SK-N-MC (cell line): ENCODE measurements around the gene ARTN.

Source experiments
- DNase-seq: peaks from one replicate; pipeline ENCODE4 v3.0.0-alpha.2; 2011; ENCODE audit warnings: low read depth, low spot score
- H3K27ac ChIP-seq: fragments of 200-600 bp; sonication (generic); 2 replicates; pipeline ENCODE4 v1.5.1; 2016; ENCODE audit warnings: mixed run types
- H3K36me3 ChIP-seq: fragments of 200-600 bp; sonication (generic); 2 replicates; pipeline ENCODE4 v1.6.1; 2017; ENCODE audit warnings: antibody characterized with exemption, low read length, mixed read lengths; ENCODE audit not compliant: insufficient read depth
- H3K4me3 ChIP-seq: fragments of 200-600 bp; sonication (generic); 2 replicates; pipeline ENCODE4 v1.5.1; 2016
- H3K9ac ChIP-seq: fragments of 200-600 bp; sonication (generic); 2 replicates; pipeline ENCODE4 v1.8.0; 2017; ENCODE audit warnings: mixed run types, mixed read lengths; ENCODE audit not compliant: insufficient read length
- H3K9me3 ChIP-seq: fragments of 200-600 bp; sonication (generic); 2 replicates; pipeline ENCODE4 v1.6.1; 2017; ENCODE audit warnings: low read depth, mild to moderate bottlenecking, antibody characterized with exemption, low read length, moderate library complexity, mixed read lengths
- EZH2 ChIP-seq: fragments of 200-600 bp; sonication (generic); IDR thresholded peaks from one replicate; pipeline ENCODE4 v1.6.1; 2017; ENCODE audit warnings: antibody characterized with exemption
- FOXP2 ChIP-seq: optimal IDR thresholded peaks from 2 replicates; pipeline ENCODE3; 2011; ENCODE audit warnings: mild to moderate bottlenecking, moderate library complexity; ENCODE audit not compliant: insufficient read depth; ENCODE audit errors: extremely low read length, control extremely low read depth
- POLR2AphosphoS5 ChIP-seq: IDR thresholded peaks from 2 replicates; pipeline ENCODE4 v1.6.1; 2012; ENCODE audit warnings: mild to moderate bottlenecking, low read depth, low read length, borderline replicate concordance

ARTN gene

GRCh38 chr1:43949678-43950077 is 16.1 kb downstream of the ARTN start:
- Histone ChIP-seq H3K9me3 (no peaks in the 10 kb centered on the region), H3K36me3 (peaks cover 10% of the 10 kb centered on the region), H3K9ac (no peak overlapping the region), H3K27ac (no peak overlapping the region), H3K4me3 (no peak overlapping the region)
- no peak for TF ChIP-seq FOXP2
- no peak for TF ChIP-seq POLR2AphosphoS5
- TF ChIP-seq EZH2, result no peak
- no peak for DNase-seq

- no peak overlapping the region for H3K4me3 ChIP-seq
- no peaks in the 10 kb centered on the region for H3K9me3 ChIP-seq
- DNase-seq, result no peak
- TF ChIP-seq FOXP2 (no peak), POLR2AphosphoS5 (no peak; the same call in 1 of the 2 replicates), EZH2 (no peak)
- H3K27ac ChIP-seq, result no peak overlapping the region
- no peak overlapping the region for H3K9ac ChIP-seq
- peaks cover 10% of the 10 kb centered on the region for H3K36me3 ChIP-seq
Measured at GRCh38 chr1:43951021-43951985, 17.7 kb downstream of the ARTN start.

GRCh38 chr1:43952731-43953346 is 19.2 kb downstream of the ARTN start:
- Histone ChIP-seq H3K9ac (no peak overlapping the region), H3K4me3 (no peak overlapping the region), H3K36me3 (peaks cover 10% of the 10 kb centered on the region), H3K9me3 (no peaks in the 10 kb centered on the region), H3K27ac (no peak overlapping the region)
- no peak for TF ChIP-seq EZH2
- no peak for TF ChIP-seq POLR2AphosphoS5
- TF ChIP-seq FOXP2, result no peak
- no peak for DNase-seq

GRCh38 chr1:43953361-43953760 is 19.8 kb downstream of the ARTN start:
- no peak for DNase-seq
- TF ChIP-seq FOXP2 (no peak), POLR2AphosphoS5 (no peak), EZH2 (no peak)
- Histone ChIP-seq H3K9ac (no peak overlapping the region), H3K4me3 (no peak overlapping the region), H3K9me3 (no peaks in the 10 kb centered on the region), H3K36me3 (peaks cover 10% of the 10 kb centered on the region), H3K27ac (no peak overlapping the region)

GRCh38 chr1:43954036-43954435 is 20.4 kb downstream of the ARTN start:
- Histone ChIP-seq H3K9me3 (no peaks in the 10 kb centered on the region), H3K4me3 (no peak overlapping the region), H3K27ac (no peak overlapping the region), H3K9ac (no peak overlapping the region), H3K36me3 (peaks cover 10% of the 10 kb centered on the region)
- no peak for TF ChIP-seq POLR2AphosphoS5
- no peak for TF ChIP-seq FOXP2
- TF ChIP-seq EZH2, result no peak
- DNase-seq, result no peak

GRCh38 chr1:43956234-43956633 is 22.6 kb downstream of the ARTN start:
- Histone ChIP-seq H3K36me3 (no peaks in the 10 kb centered on the region; the same call in 1 of the 2 replicates), H3K27ac (no peak overlapping the region), H3K4me3 (no peak overlapping the region), H3K9ac (no peak overlapping the region), H3K9me3 (no peaks in the 10 kb centered on the region)
- no peak for DNase-seq
- TF ChIP-seq EZH2 (no peak), POLR2AphosphoS5 (no peak), FOXP2 (no peak)

- Histone ChIP-seq H3K27ac (no peak overlapping the region), H3K4me3 (no peak overlapping the region), H3K9ac (no peak overlapping the region), H3K36me3 (no peaks in the 10 kb centered on the region; the same call in 1 of the 2 replicates), H3K9me3 (no peaks in the 10 kb centered on the region)
- TF ChIP-seq FOXP2 (no peak), EZH2 (no peak), POLR2AphosphoS5 (no peak)
- no peak for DNase-seq
Measured at GRCh38 chr1:43957407-43958040, 23.9 kb downstream of the ARTN start.
